HEK293 (cell line): ENCODE data around the gene SRSF1.
A peak's percentile ranks its signal among the peaks of the same experiment; 100 is the strongest.

ENCODE experiments used
- GLIS1 ChIP-seq: fragments of 450-650 bp; formaldehyde crosslinking; IDR thresholded peaks from 2 replicates; pipeline ENCODE4 v1.5.1; 2016; ENCODE audit warnings: missing biosample characterization, missing genetic modification characterization
- HOXD13 ChIP-seq: sonication (generic); formaldehyde crosslinking; IDR thresholded peaks from 2 replicates; pipeline ENCODE4 v1.8.0; 2022; ENCODE audit warnings: missing genetic modification reagents, borderline replicate concordance
- IKZF3 ChIP-seq: fragments of 450-650 bp; IDR thresholded peaks from 2 replicates; pipeline ENCODE4 v1.5.0; 2018; ENCODE audit warnings: missing biosample characterization, mild to moderate bottlenecking, missing genetic modification characterization, moderate library complexity
- INSM2 ChIP-seq: fragments of 450-650 bp; formaldehyde crosslinking; IDR thresholded peaks from 2 replicates; pipeline ENCODE4 v1.5.1; 2016; ENCODE audit warnings: missing biosample characterization, missing genetic modification characterization
- KLF17 ChIP-seq: fragments of 450-650 bp; formaldehyde crosslinking; IDR thresholded peaks from 2 replicates; pipeline ENCODE4 v1.5.1; 2016; ENCODE audit warnings: missing biosample characterization, missing genetic modification characterization
- PRDM10 ChIP-seq: fragments of 450-650 bp; formaldehyde crosslinking; IDR thresholded peaks from 2 replicates; pipeline ENCODE4 v1.5.1; 2016; ENCODE audit warnings: missing biosample characterization, missing genetic modification characterization
- SETDB1 ChIP-seq: IDR thresholded peaks from one replicate; pipeline ENCODE4 v1.6.1; 2017; ENCODE audit warnings: mild to moderate bottlenecking, low read length, moderate library complexity, mixed read lengths; ENCODE audit not compliant: insufficient read length
- SP3 ChIP-seq: fragments of 450-650 bp; formaldehyde crosslinking; IDR thresholded peaks from 2 replicates; pipeline ENCODE4 v1.5.1; 2016; ENCODE audit warnings: missing biosample characterization, missing genetic modification characterization
- ZBTB10 ChIP-seq: fragments of 450-650 bp; formaldehyde crosslinking; IDR thresholded peaks from 2 replicates; pipeline ENCODE4 v1.5.1; 2016; ENCODE audit warnings: missing biosample characterization, missing genetic modification characterization
- ZBTB20 ChIP-seq: fragments of 450-650 bp; formaldehyde crosslinking; IDR thresholded peaks from 2 replicates; pipeline ENCODE4 v1.5.1; 2016; ENCODE audit warnings: missing biosample characterization, missing genetic modification characterization
- ZBTB21 ChIP-seq: fragments of 450-650 bp; formaldehyde crosslinking; IDR thresholded peaks from 2 replicates; pipeline ENCODE4 v1.5.1; 2017; ENCODE audit warnings: missing biosample characterization, missing genetic modification characterization
- ZBTB44 ChIP-seq: fragments of 450-650 bp; IDR thresholded peaks from 2 replicates; pipeline ENCODE4 v1.5.1; 2018; ENCODE audit warnings: missing biosample characterization, mild to moderate bottlenecking, missing genetic modification characterization
- ZFP3 ChIP-seq: fragments of 450-650 bp; formaldehyde crosslinking; IDR thresholded peaks from 2 replicates; pipeline ENCODE4 v1.5.1; 2016; ENCODE audit warnings: low read depth, missing biosample characterization, missing genetic modification characterization
- ZIC2 ChIP-seq: fragments of 450-650 bp; formaldehyde crosslinking; IDR thresholded peaks from 2 replicates; pipeline ENCODE4 v1.5.1; 2016; ENCODE audit warnings: missing biosample characterization, missing genetic modification characterization
- ZNF335 ChIP-seq: fragments of 450-650 bp; formaldehyde crosslinking; conservative IDR thresholded peaks from 2 replicates; pipeline ENCODE4 v1.5.1; 2016; ENCODE audit warnings: missing biosample characterization, missing genetic modification characterization
- ZNF366 ChIP-seq: fragments of 450-650 bp; formaldehyde crosslinking; conservative IDR thresholded peaks from 2 replicates; pipeline ENCODE4 v1.5.1; 2016; ENCODE audit warnings: missing biosample characterization, missing genetic modification characterization
- ZNF416 ChIP-seq: fragments of 450-650 bp; formaldehyde crosslinking; IDR thresholded peaks from 2 replicates; pipeline ENCODE4 v1.5.1; 2016; ENCODE audit warnings: missing biosample characterization, missing genetic modification characterization
- ZNF501 ChIP-seq: fragments of 450-650 bp; formaldehyde crosslinking; IDR thresholded peaks from 2 replicates; pipeline ENCODE4 v1.5.1; 2016; ENCODE audit warnings: missing biosample characterization, missing genetic modification characterization
- ZNF629 ChIP-seq: fragments of 450-650 bp; formaldehyde crosslinking; IDR thresholded peaks from 2 replicates; pipeline ENCODE4 v1.5.1; 2017; ENCODE audit warnings: missing biosample characterization, missing genetic modification characterization
- ZNF777 ChIP-seq: fragments of 450-650 bp; formaldehyde crosslinking; IDR thresholded peaks from 2 replicates; pipeline ENCODE4 v1.5.1; 2017; ENCODE audit warnings: missing biosample characterization, missing genetic modification characterization, borderline replicate concordance
- ZNF830 ChIP-seq: fragments of 450-650 bp; IDR thresholded peaks from 2 replicates; pipeline ENCODE4 v1.5.0; 2018; ENCODE audit warnings: missing biosample characterization, missing genetic modification characterization, low read depth, mild to moderate bottlenecking, moderate library complexity
- ZSCAN4 ChIP-seq: fragments of 450-650 bp; formaldehyde crosslinking; IDR thresholded peaks from 2 replicates; pipeline ENCODE4 v1.5.1; 2017; ENCODE audit warnings: missing biosample characterization, missing genetic modification characterization
- ZXDB ChIP-seq: fragments of 450-650 bp; formaldehyde crosslinking; IDR thresholded peaks from 2 replicates; pipeline ENCODE4 v1.5.1; 2016; ENCODE audit warnings: missing biosample characterization, missing genetic modification characterization

SRSF1 gene

GRCh38 chr17:58006924-58007780 is at the start of gene SRSF1 (continued):
- TF ChIP-seq ZNF629 (tag by site-specific recombination) (peak; percentile 90), ZBTB21 (tag by site-specific recombination) (peak; percentile 69; the same call in 1 of the 2 replicates), HOXD13 (CRISPR knock-in tag) (peak; percentile 89), GLIS1 (peak; percentile 96), ZNF416 (no peak), ZBTB44 (no peak), ZIC2 (peak; percentile 73), ZSCAN4 (tag by site-specific recombination) (peak; percentile 29; the same call in 1 of the 2 replicates), ZBTB10 (tag by site-specific recombination) (peak; percentile 77), PRDM10 (tag by site-specific recombination) (peak; percentile 95), ZNF366 (tag by site-specific recombination) (peak; percentile 83), ZNF501 (tag by site-specific recombination) (peak; percentile 94; the same call in 1 of the 2 replicates), IKZF3 (peak; percentile 38; the same call in 1 of the 2 replicates), ZNF335 (tag by site-specific recombination) (peak; percentile 86), ZXDB (tag by site-specific recombination) (peak; percentile 95), SP3 (tag by site-specific recombination) (peak; percentile 93), SETDB1 (peak; percentile 83), ZNF777 (no peak), ZBTB20 (tag by site-specific recombination) (peak; percentile 71; the same call in 1 of the 2 replicates), INSM2 (tag by site-specific recombination) (peak; percentile 25), KLF17 (tag by site-specific recombination) (peak; percentile 58; the same call in 1 of the 2 replicates), ZNF830 (tag by site-specific recombination) (no peak), ZFP3 (tag by site-specific recombination) (no peak)
